A375 (cell line): Measurements from ENCODE around the gene TGDS. TPM values are rescaled to one million over a fixed set of nuclear protein-coding genes. Genes with fewer than 3 reads are reported as not detected.

Source experiments
- total RNA-seq: library from RNA; depleted of rRNA; stranded (reverse); fragments of >200 nt; shearing (Covaris generic); gene quantifications from 2 replicates; pipeline ENCODE4 v1.2.3, GENCODE V29; 2014; rRNA removed

Gene TGDS, protein sequence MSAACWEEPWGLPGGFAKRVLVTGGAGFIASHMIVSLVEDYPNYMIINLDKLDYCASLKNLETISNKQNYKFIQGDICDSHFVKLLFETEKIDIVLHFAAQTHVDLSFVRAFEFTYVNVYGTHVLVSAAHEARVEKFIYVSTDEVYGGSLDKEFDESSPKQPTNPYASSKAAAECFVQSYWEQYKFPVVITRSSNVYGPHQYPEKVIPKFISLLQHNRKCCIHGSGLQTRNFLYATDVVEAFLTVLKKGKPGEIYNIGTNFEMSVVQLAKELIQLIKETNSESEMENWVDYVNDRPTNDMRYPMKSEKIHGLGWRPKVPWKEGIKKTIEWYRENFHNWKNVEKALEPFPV
- total RNA-seq = 15.3 and 16.8 TPM in 2 replicates

DNA sequence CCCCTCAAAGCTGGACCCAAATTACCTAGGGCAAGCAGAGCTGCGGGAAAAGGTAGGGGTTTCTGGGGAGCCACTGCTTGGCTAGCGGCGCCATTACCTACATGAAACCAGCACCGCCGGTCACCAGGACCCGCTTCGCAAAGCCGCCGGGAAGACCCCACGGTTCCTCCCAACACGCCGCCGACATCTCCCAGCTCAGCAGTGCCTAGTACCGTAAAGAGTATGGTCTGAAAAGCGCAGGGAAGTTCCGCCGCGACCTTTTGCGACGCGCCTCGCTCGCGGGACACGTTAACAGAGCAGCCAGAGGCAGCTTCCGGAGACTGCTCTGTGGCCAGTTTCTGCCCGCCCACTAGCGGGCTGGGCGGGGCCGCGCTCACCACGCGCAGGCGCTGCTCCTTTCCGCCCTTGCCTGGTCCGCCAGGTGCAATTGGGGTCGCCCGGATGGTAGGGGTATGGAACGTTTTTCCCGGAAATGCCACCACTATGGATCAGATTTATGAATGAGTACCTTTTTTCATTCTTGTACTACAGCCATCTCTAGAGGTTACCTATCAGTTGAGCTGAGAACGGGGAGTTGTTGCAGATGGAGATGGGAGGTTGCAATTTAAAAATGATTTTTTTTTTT, at the start of gene TGDS:
TGDS (minus strand) TSS at position 203 of the 625 bp plus-strand sequence; CDS start at position 187, 16 bp downstream.

DNA sequence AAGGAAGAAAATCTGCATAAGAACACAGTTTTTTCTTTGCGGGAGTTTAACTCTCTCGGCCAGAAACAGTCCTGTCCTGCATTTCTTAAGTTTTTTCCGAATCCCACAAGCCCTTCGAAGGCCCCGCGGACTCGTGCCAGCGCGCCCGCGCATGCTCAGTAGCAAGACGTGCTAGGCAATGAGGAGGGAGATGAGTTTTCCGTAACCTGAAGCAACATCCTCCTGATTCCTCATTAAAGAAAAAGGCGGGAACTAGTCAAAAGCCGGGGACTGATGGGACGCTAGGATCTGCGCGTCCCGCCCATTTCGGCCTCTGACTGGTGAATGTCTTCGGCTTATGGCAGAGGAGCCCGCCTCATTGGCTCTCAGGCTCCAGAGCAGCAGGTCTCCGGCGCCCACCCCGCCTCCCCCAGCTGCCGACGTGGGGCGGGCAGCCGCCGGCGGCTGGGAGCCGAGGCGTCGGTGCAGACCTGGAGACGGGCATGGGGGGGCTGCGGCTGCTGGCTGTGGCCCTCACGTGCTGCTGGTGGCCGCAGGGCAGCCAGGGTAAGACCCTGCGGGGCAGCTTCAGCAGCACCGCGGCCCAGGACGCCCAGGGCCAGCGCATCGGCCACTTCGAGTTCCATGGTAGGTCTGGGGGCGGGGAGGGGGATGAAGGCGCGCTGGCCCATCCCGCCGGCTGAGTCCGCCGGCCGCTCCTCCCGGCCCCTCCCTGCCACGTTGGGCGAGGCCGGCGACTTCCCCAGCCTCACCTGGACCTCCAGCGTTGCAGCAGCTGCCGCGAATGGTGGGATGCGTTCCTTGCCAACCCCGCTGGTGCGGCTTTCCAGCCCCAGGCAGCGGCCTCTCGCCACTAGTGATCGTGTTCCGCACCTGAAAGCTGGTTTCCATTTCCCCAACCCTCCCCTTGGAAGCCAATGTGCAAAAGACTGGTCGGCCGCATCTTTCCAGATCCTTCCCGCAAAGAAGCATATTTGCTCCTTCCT, 5.8 kb upstream of the TGDS start, which contains the start of gene GPR180:
GPR180 (plus strand) TSS at position 412 of the 986 bp plus-strand sequence; CDS start at position 483, 71 bp downstream.

Other genes starting within 250 kb of the TGDS start
- gene DCT, start 116.5 kb downstream of the TGDS start, total RNA-seq = not detected in 2 replicates
- 5.3 and 6.2 TPM in 2 replicates for gene GPR180, start 5.7 kb upstream of the TGDS start, total RNA-seq
- not detected in 2 replicates for gene SOX21, start 116.4 kb upstream of the TGDS start, total RNA-seq